Esophagus muscularis mucosa (tissue), 4 donors: Measurements from ENCODE around the gene CPLANE2. TPM values are rescaled to one million over a fixed set of nuclear protein-coding genes. Genes with fewer than 3 reads are reported as not detected.

Experiments
- DNase-seq: peaks from one replicate; pipeline ENCODE4 v3.0.0-alpha.2; 2017; ENCODE audit errors: extremely low spot score
- H3K27ac ChIP-seq, 4 donors: fragments of 200-600 bp; sonication (generic); replicated peaks in 1 of 4; 1 replicate in 3 of 4; 2 replicates in 1 of 4; pipeline ENCODE4 v1.5.1; 2016 to 2019; ENCODE audit warnings: mild to moderate bottlenecking in 1 of 4
- H3K27me3 ChIP-seq, 4 donors: fragments of 200-600 bp; sonication (generic); one replicate each; pipeline versions ENCODE4 v1.5.1 to v1.6.0; 2016 to 2019
- H3K36me3 ChIP-seq, 4 donors: fragments of 200-600 bp; sonication (generic); one replicate each; pipeline ENCODE4 v1.5.1; 2016 to 2019
- H3K4me1 ChIP-seq, 4 donors: fragments of 200-600 bp; sonication (generic); one replicate each; pipeline ENCODE4 v1.5.1; 2016 to 2019
- H3K4me3 ChIP-seq, 4 donors: fragments of 200-600 bp; sonication (generic); 1 replicate in 2 of 4; 2 replicates in 2 of 4; pipeline ENCODE4 v1.5.1; 2016 to 2019; ENCODE audit warnings: mild to moderate bottlenecking in 4 of 4, moderate library complexity in 1 of 4
- H3K9me3 ChIP-seq, 4 donors: fragments of 200-600 bp; sonication (generic); 1 replicate in 3 of 4; 2 replicates in 1 of 4; pipeline ENCODE4 v1.5.1; 2016 to 2019
- EP300 ChIP-seq: sonication (generic); formaldehyde crosslinking; IDR thresholded peaks from one replicate; pipeline ENCODE4 v1.6.1; 2017; ENCODE audit warnings: antibody characterized with exemption
- POLR2A ChIP-seq: fragments of 450-650 bp; IDR thresholded peaks from one replicate; pipeline ENCODE4 v1.6.1; 2017; ENCODE audit warnings: antibody characterized with exemption, moderate library complexity, mild to moderate bottlenecking, low read depth
- POLR2AphosphoS5 ChIP-seq, 2 donors: sonication (generic); formaldehyde crosslinking; IDR thresholded peaks; one replicate each; pipeline ENCODE4 v1.6.1; 2017; ENCODE audit warnings: antibody characterized with exemption in 2 of 2
- WGBS: methylation state at CpG from one replicate; pipeline ENCODE4 v1.1.5; 2018; 5-methylcytosine and 5-hydroxymethylcytosine counted together
- intact Hi-C: fragments of 100-400 bp; cut with DNase I; formaldehyde crosslinking; loops from one replicate; pipeline ENCODE4 v1.15.1; 2023
- total RNA-seq, 4 donors: library from RNA; depleted of rRNA; stranded (reverse); fragments of >200 nt; gene quantifications; one replicate each; pipeline versions ENCODE4 v1.1.0 to v1.2.1, GENCODE V29; 2016
- TF ChIP-seq, protein P1 (sequence below), 3 experiments: fragments of 200-600 bp in 2 of 3; fragments of 450-650 bp in 1 of 3; sonication (generic) in 2 of 3; IDR thresholded peaks; one replicate each; pipeline ENCODE4 v1.5.1; 2017 to 2019; ENCODE audit warnings: antibody characterized with exemption in 3 of 3, mild to moderate bottlenecking in 2 of 3, moderate library complexity in 1 of 3

Gene CPLANE2
- total RNA-seq, 4 donors from 2014 or later = 7.5 to 26.0 (median 12.2) TPM

DNA sequence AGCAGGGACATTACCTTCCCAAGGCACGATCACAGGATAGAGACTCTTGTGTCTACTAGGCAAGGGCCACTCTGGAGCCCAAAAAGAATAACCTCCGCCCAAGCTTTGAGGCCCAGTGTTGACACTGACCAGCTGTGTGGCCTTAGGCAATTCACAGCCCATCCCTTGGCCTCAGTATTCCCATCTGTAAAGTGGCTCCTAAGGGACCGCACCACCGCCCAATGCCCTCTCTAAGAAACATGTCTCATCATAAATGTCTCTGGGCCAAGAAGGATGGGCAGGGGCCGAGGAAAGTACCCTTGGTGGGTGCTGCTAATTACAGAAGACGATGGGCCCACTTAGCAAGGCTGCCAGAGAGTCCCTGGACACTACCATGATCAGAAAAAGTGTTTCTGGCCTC lies 25.2 kb downstream of the CPLANE2 start:
- Histone ChIP-seq H3K4me3 (no peak overlapping the region), H3K27me3 (peaks cover 0 to 5% (median 0%) of the 10 kb centered on the region in 4 donors), H3K36me3 (no peaks in the 10 kb centered on the region), H3K9me3 (no peaks in the 10 kb centered on the region), H3K4me1 (peaks cover 8 to 23% (median 19%) of the 10 kb centered on the region in 4 donors), H3K27ac (no peak overlapping the region)
- DNase-seq = no peak
- WGBS = 97% methylated on average over 6 of the region's 6 CpGs
- intact Hi-C loops = no loop called here
- no peak for TF ChIP-seq POLR2A
- TF ChIP-seq, protein P1, sequence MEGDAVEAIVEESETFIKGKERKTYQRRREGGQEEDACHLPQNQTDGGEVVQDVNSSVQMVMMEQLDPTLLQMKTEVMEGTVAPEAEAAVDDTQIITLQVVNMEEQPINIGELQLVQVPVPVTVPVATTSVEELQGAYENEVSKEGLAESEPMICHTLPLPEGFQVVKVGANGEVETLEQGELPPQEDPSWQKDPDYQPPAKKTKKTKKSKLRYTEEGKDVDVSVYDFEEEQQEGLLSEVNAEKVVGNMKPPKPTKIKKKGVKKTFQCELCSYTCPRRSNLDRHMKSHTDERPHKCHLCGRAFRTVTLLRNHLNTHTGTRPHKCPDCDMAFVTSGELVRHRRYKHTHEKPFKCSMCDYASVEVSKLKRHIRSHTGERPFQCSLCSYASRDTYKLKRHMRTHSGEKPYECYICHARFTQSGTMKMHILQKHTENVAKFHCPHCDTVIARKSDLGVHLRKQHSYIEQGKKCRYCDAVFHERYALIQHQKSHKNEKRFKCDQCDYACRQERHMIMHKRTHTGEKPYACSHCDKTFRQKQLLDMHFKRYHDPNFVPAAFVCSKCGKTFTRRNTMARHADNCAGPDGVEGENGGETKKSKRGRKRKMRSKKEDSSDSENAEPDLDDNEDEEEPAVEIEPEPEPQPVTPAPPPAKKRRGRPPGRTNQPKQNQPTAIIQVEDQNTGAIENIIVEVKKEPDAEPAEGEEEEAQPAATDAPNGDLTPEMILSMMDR (IDR thresholded peaks at IDR 0.05) = no peak
- TF ChIP-seq POLR2AphosphoS5 (IDR thresholded peaks at IDR 0.05) = no peak
- no peak for TF ChIP-seq EP300

DNA sequence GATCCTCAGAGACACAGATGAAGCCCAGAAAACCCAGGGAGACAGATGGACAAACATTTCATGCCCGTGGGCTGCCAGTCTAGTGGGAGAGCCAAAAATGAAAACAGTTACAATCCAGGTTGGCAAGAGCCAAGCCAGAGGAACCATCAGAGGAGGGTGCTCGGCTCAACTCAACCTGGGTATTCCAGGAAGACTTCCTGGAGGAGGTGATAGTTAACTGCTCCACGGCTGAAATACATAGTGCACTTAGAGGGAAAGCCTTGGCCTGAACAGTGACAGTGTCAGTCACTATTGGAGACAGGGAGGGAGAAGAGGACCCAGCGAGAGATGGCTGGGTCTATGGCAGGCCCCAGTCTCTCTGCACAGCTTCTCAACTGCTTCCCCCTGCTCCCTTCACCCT lies 26.4 kb downstream of the CPLANE2 start:
- TF ChIP-seq POLR2A = no peak
- TF ChIP-seq, protein P1 (IDR thresholded peaks at IDR 0.05) = no peak
- TF ChIP-seq EP300 = no peak
- no peak for TF ChIP-seq POLR2AphosphoS5 (IDR thresholded peaks at IDR 0.05)
- H3K4me1 ChIP-seq = peaks cover 10 to 22% (median 17%) of the 10 kb centered on the region in 4 donors
- no peaks in the 10 kb centered on the region for H3K9me3 ChIP-seq
- no peak overlapping the region for H3K4me3 ChIP-seq
- no peak overlapping the region for H3K27ac ChIP-seq
- no peaks in the 10 kb centered on the region for H3K36me3 ChIP-seq
- no peak for DNase-seq
- intact Hi-C loops = no loop called here
- no peaks in the 10 kb centered on the region for H3K27me3 ChIP-seq
- 92% methylated on average over 4 of the region's 4 CpGs for WGBS

DNA sequence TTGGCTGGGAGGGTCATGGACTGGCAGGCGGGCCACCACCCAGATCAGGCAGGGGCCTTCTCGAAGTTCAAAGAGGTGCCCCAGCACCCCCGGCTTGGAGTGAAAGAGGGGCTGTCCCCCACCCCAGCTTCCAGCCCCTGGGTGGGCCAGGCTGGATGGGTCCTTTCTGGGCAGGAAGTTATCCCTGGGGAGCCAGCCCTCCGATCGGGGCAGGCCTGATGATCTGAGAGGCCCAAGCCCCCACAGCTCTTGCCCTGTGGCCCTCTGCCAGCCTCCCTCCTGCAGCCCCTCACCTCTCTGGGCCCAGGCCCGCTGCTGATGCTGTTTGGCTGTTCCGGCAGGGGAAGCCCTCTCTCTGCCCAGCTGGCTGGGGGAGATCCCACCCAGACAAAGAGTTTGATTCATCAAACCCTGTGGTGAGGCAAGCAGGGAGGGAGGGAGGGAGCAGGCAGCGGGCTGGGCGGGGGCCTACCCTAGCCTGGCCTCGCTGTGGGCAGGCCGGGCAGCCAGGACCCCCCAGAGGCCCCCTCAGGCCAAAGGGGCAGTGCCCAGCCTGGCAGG lies 27.1 kb downstream of the CPLANE2 start:
- no peaks in the 10 kb centered on the region for H3K27me3 ChIP-seq
- TF ChIP-seq, protein P1 (IDR thresholded peaks at IDR 0.05) = no peak
- TF ChIP-seq POLR2AphosphoS5 (IDR thresholded peaks at IDR 0.05) (no peak), EP300 (no peak), POLR2A (no peak)
- no peak overlapping the region for H3K27ac ChIP-seq
- H3K9me3 ChIP-seq = no peaks in the 10 kb centered on the region
- no peaks in the 10 kb centered on the region for H3K36me3 ChIP-seq
- no peak for DNase-seq
- peak overlapping the region in 1 of 4 donors; percentile 18 for H3K4me3 ChIP-seq
- peaks cover 10 to 27% (median 23%) of the 10 kb centered on the region in 4 donors for H3K4me1 ChIP-seq
- intact Hi-C loops = loop anchor here (5.0 kb wide), 2 partner anchors 37 to 152 kb away; no protein-coding TSS in a partner anchor
- 94% methylated on average over 3 of the region's 11 CpGs for WGBS

DNA sequence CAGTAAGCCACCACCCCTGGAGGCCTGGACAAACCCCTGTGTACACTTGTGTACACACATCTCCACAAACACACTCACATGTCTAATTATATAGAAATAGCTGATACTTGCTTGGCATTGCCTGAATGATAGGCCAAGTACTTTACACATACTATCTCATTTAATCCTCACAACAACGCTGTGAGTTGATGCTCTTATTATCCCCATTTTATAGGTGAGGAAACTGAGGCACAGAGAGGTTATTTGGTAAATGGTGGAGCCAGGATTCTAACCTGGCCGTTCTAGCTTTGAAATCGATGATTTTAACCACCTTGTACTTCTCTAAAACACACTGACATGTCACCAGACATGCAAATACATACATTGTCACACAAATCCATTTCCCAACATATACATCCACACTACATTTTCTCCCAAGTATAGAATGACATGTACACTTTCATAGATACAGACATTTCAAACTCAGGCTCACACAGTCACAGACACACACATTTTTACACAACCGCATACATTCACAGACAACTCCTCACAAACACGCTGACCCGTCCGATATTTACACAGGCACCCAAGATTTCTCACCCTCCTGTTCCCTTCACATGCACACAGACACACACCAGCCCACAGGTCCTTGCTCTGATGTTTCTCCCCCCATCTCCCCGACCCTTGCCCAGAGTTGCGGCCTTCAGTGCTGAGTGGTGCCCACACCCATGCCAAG lies 27.7 kb downstream of the CPLANE2 start:
- TF ChIP-seq EP300 (no peak), POLR2AphosphoS5 (IDR thresholded peaks at IDR 0.05) (no peak), POLR2A (no peak)
- TF ChIP-seq, protein P1 (IDR thresholded peaks at IDR 0.05) = no peak

More for the DNA sequence above, 27.7 kb downstream of the CPLANE2 start:
- Histone ChIP-seq H3K27me3 (no peaks in the 10 kb centered on the region), H3K4me1 (peaks cover 10 to 28% (median 23%) of the 10 kb centered on the region in 4 donors), H3K9me3 (no peaks in the 10 kb centered on the region), H3K4me3 (peak overlapping the region in 1 of 4 donors; percentile 18), H3K27ac (no peak overlapping the region), H3K36me3 (no peaks in the 10 kb centered on the region)
- DNase-seq = no peak
- 81% methylated on average over 9 of the region's 9 CpGs for WGBS
- intact Hi-C loops = loop anchor here (5.0 kb wide), 2 partner anchors 38 to 153 kb away; no protein-coding TSS in a partner anchor
